GM23248 (cell line): Measurements from ENCODE around the gene BIK.

Source experiments
- EZH2 ChIP-seq: fragments of 200-600 bp; sonication (generic); IDR thresholded peaks from 2 replicates; pipeline ENCODE4 v1.6.1; 2018; ENCODE audit warnings: antibody characterized with exemption, mild to moderate bottlenecking; ENCODE audit not compliant: insufficient read depth, poor library complexity, severe bottlenecking
- EZH2phosphoT487 ChIP-seq: fragments of 200-600 bp; sonication (generic); IDR thresholded peaks from 2 replicates; pipeline ENCODE4 v1.6.1; 2018; ENCODE audit warnings: antibody characterized with exemption, moderate library complexity, mild to moderate bottlenecking, low read depth; ENCODE audit not compliant: insufficient read depth

- TF ChIP-seq EZH2 (no peak), EZH2phosphoT487 (no peak)
Measured at GRCh38 chr22:43077121-43077877, 33.3 kb upstream of the BIK start.
